Measurements from ENCODE around the gene MYRIP.

DNA sequence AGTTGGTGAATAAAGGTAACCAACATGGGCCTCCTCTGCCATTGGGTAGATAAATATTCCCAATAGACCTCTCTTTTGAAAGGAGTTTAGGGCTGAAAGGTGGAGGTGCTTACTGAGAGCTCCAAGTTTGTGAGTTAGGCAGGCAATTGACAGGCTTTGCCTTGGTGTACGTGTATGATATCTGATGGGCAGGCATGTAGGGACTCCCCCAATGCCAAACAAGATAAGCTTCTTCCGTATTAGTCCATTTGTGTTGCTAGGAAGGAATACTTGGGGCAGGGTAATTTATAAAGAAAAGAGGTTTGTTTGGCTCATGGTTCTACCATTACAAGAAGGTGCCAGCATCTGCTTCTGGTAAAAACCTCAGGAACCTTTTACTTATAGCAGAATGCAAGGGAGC, 339.4 kb downstream of the MYRIP start:
- TF ChIP-seq, protein P1, sequence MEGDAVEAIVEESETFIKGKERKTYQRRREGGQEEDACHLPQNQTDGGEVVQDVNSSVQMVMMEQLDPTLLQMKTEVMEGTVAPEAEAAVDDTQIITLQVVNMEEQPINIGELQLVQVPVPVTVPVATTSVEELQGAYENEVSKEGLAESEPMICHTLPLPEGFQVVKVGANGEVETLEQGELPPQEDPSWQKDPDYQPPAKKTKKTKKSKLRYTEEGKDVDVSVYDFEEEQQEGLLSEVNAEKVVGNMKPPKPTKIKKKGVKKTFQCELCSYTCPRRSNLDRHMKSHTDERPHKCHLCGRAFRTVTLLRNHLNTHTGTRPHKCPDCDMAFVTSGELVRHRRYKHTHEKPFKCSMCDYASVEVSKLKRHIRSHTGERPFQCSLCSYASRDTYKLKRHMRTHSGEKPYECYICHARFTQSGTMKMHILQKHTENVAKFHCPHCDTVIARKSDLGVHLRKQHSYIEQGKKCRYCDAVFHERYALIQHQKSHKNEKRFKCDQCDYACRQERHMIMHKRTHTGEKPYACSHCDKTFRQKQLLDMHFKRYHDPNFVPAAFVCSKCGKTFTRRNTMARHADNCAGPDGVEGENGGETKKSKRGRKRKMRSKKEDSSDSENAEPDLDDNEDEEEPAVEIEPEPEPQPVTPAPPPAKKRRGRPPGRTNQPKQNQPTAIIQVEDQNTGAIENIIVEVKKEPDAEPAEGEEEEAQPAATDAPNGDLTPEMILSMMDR (conservative IDR thresholded peaks at IDR 0.05; ENCODE audit: low read depth, low read length): no peak
- TF ChIP-seq MXI1 (IDR thresholded peaks at IDR 0.05; ENCODE audit: borderline replicate concordance, low read depth, low read length) (no peak), RCOR1 (IDR thresholded peaks at IDR 0.05; ENCODE audit: insufficient replicate concordance, low read length) (no peak), CEBPB (IDR thresholded peaks at IDR 0.05; ENCODE audit: low read depth, low read length) (no peak), RAD21 (IDR thresholded peaks at IDR 0.05; ENCODE audit: low read length) (no peak), POLR2A (IDR thresholded peaks at IDR 0.05; ENCODE audit: low read depth, low read length) (no peak), RFX5 (IDR thresholded peaks at IDR 0.05; ENCODE audit: low read depth, low read length) (no peak), MAZ (IDR thresholded peaks at IDR 0.05; ENCODE audit: borderline replicate concordance, low read depth, low read length) (no peak), MAFK (IDR thresholded peaks at IDR 0.05; ENCODE audit: low read depth, low read length) (no peak)
- TF ChIP-seq, protein P2, sequence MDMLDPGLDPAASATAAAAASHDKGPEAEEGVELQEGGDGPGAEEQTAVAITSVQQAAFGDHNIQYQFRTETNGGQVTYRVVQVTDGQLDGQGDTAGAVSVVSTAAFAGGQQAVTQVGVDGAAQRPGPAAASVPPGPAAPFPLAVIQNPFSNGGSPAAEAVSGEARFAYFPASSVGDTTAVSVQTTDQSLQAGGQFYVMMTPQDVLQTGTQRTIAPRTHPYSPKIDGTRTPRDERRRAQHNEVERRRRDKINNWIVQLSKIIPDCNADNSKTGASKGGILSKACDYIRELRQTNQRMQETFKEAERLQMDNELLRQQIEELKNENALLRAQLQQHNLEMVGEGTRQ (IDR thresholded peaks at IDR 0.05; ENCODE audit: low read depth, low read length): no peak
